Measurements from ENCODE around the gene CEP250.
"Not testable (repeated sequence)": the region's sequence is repeated elsewhere in the genome, so short reads cannot be mapped to it uniquely, and the experiment has no call there.

CEP250 gene

DNA sequence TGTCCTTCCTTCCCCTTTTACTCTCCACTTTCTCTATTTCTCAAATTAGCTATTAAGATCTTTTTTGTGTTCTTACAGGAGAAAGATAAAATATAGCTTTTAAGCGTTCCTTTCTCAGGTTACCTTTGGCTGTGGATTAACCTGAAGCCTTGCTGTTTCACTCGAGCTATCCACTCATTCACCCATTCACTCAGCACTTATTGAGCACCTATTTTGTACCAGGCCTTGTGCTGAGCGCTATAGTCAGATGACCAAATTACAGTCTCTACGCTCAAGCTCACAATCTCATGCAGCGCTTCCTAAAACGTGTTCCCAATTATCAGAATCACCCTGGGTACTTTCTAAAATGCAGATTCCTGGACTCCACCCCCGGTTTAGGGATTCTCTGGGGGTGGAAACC, 1.8 kb upstream of the CEP250 start:
- no peak for FAIRE-seq

DNA sequence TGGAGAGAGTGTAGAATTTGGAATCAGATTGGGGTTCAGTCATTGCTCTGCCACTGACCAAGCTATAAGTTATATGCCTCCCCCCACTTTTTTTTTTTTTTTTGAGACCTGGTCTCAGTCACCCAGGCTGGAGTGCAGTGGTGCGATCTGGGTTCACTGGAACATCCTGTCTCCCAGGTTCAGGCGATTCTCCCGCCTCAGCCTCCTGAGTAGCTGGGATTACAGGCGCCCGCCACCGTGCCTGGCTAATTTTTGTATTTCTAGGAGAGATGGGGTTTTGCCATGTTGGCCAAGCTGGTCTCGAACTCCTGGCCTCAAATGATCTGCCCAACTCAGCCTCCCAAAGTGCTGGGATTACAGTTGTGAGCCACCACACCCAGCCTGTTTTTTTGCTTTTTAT, 1.3 kb downstream of the CEP250 start:
- not testable (repeated sequence) for FAIRE-seq

GRCh38 chr20:35457539-35457938, 2.1 kb downstream of the CEP250 start:
- FAIRE-seq = not testable (repeated sequence)

- no peak for FAIRE-seq
Observed at GRCh38 chr20:35458388-35458787, 3.0 kb downstream of the CEP250 start.

GRCh38 chr20:35461620-35462019, 6.2 kb downstream of the CEP250 start:
- no peak for FAIRE-seq

DNA sequence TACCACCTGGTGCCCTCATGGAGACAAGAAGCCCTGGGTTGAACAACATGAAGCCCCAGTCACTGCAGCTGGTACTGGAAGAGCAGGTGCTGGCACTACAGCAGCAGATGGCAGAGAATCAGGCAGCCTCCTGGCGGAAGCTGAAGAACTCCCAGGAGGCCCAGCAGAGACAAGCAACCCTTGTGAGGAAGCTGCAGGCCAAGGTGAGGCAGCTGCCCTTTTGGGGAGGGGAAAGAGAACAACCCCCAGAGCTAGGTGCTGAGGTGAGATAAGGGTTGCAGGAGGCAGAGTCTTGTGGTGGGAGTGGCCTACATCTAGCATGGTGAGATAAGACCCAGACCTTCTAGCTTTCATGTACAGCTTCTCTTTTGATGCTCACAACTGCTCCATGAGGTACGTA, 7.0 kb downstream of the CEP250 start:
- no peak for FAIRE-seq

DNA sequence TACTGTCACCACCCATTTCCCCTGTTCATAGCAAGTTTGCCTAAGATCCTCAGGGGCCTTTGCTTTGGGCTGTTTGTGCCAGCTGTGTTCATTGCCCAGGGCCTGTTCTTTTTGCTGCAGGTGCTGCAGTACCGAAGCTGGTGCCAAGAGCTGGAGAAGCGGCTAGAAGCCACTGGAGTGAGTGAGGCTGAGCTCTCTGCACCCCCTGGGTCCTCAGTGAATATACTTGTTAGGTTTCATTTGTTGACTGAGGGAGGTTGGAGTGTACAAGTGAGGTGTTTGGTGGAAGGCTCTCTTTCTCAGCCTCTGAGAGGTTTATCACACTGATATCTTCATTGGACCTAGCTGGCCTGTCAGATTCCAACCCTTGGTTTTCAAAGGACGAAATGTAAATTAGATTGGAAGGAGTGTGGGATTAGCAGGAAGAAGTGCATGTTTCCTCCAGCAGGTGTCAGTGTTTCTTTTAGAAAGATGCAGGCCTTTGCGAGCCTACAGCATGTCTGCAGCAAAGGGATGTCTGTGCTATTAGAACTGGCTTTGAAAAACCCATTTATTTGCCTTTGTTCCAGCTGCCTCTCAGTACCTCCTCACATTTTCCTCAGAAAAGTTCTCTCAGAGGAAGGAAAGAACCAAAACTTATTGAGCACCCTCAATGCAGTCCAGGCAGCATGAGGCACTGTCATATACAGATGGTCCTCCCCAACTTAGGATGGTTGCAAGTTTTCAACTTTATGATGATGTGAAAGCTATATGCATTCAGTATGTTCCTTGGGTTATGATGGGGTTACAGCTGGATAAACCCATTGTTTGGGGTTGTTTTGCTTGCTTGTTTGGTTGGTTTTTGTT, 8.3 kb downstream of the CEP250 start:
- FAIRE-seq = no peak

GRCh38 chr20:35465976-35466375, 10.6 kb downstream of the CEP250 start:
- no peak for FAIRE-seq

- no peak for FAIRE-seq
Observed at GRCh38 chr20:35466856-35467255, 11.5 kb downstream of the CEP250 start.

DNA sequence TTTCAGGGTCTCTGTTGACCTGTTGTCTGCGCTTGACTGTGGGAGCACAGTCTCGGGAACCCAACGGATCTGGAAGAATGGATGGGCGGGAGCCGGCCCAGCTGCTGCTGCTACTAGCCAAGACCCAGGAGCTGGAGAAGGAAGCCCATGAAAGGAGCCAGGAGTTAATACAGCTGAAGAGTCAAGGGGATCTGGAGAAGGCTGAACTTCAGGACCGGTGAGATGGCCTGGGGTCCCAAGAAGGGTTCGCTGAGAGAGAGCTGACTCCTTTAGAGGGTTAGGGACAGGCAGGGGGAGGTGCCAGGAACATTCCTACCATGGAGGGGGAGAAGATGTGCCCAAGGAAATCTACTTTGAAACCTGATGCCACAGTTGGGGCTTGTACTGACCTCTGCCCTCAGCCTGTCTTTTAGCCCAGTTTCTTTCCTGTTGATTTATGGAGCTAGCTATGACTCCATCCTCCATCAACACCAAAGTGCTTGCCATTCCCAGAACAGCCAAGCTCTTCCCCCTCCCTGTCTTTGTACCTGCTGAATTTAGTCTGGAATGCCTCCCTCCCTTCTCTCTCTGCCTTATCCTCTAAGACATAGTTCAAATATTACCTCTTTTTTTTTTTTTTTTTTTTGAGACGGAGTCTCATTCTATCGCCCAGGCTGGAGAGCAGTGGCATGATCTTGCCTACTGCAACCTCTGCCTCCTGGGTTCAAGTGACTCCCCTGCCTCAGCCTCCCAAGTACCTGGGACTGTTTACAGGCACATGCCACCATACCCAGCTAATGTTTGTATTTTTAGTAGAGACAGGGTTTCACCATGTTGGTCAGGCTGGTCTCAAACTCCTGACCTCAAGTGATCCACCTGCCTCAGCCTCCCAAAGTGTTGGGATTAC, 12.2 kb downstream of the CEP250 start:
- FAIRE-seq = no peak

- no peak for FAIRE-seq
Observed at GRCh38 chr20:35468671-35469334, 13.4 kb downstream of the CEP250 start.

DNA sequence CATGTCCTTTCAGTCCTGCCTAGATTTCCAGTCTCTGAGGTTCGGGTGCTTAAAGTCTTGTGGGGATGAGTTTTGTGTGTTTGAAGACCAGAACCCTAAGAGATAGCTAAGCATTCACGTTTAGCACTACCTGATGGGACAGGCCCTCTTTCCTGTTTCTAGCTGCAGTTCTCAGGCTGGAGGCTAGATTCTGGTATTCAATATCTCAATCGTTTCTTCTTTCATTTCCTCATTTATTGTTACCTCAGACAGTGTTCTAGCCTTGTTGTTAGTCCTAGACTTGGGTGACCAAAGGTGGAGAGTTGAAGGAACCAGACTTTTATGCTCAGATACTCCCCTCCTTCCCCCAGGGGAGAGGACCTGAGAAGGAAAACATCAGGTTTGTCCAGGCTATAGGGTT, 16.8 kb downstream of the CEP250 start:
- no peak for FAIRE-seq

DNA sequence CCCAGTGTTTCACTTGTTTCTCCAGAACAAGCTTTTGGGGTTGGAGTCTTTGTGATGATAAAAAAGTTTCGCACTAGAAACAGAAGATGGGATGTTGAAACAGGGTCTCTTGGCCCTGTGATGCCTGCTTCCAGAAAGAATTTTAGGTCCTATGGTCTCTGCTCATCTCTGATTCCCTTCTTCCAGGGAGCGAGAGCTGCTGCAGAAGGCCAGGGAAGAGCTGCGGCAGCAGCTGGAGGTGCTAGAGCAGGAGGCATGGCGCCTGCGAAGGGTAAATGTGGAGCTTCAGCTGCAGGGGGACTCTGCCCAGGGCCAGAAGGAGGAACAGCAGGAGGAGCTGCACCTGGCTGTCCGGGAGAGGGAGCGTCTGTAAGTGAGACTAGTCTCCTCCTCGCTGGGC, 18.3 kb downstream of the CEP250 start:
- FAIRE-seq = no peak

DNA sequence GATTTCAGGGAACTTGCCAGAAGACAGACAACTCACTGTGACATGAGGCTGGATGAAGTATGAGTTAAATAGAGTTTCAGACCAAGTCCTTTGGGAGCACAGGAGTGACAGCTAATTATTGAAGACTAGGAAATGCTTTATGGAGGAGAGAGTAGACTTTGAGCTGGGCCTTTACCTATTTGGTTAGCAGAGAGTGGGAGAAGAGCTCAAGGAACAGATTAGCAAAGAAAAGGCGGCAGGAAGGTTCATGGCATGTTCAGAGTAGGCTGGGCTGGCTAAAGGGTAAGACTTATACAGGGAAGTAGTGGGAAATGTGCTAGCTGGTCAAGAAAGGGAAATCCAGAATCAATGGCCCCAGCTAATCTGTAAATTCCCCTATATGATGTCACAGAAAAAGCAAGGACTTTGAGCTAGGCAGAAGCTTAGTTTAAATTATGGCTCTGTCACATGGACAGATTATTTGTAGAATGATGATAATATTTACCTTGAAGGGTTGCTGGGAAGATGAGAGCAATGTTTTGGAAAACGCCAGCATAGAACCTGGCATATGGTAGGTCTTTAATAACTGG, 19.0 kb downstream of the CEP250 start:
- no peak for FAIRE-seq

- FAIRE-seq = no peak
Observed at GRCh38 chr20:35476288-35476687, 20.9 kb downstream of the CEP250 start.

GRCh38 chr20:35478804-35479472, 23.5 kb downstream of the CEP250 start:
- no peak for FAIRE-seq

DNA sequence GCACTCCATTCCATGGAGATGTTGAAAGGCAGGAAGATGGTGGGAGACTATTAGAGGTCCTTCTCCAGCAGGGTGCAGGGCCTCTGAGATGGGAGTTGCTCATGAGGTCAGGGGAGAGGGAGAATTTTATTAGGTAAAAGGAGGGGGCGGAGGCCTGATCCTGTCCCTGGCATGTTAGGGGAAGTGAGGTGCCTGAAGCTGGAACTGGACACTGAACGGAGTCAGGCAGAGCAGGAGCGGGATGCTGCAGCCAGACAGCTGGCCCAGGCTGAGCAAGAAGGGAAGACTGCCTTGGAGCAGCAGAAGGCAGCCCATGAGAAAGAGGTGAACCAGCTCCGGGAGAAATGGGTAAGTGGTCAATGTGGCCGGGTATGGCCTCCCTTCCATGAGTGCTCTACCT, 24.4 kb downstream of the CEP250 start:
- no peak for FAIRE-seq

DNA sequence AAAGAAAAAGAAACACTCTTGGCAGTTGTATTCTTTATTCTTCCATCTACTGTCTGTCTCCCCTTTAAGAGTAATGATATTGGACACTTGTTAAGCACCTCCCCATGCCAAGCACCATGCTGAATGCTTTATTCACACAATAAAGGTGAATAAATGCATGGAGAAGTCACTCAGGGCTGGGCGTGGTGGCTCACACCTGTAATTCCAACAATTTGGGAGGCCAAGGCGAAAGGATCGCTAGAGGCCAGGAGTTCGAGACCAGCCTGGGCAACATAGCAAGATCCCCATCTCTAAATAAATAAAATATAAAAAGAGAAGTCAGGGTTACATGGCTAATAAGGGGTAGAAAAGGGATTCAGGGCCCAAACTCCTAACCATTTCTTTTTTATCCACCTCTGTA, 32.1 kb downstream of the CEP250 start:
- no peak for FAIRE-seq

DNA sequence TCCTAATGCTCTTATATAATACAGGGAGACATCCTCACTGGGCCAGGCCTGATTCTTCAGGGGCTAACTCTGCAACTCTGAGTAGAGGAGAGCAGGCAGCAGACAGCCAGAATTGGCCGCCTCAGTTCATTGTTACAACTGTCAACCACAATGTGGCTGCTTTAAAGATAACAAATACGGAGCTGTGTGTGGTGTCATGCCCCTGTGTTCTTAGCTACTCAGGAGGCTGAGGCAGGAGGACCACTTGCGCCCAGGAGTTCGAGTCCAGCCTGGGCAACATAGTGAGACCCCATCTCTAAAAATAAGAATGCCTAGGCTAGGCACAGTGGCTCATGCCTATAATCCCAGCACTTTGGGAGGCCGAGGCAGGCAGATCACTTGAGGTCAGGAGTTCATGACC, 34.3 kb downstream of the CEP250 start:
- FAIRE-seq = no peak

- no peak for FAIRE-seq
Observed at GRCh38 chr20:35490736-35491181, 35.4 kb downstream of the CEP250 start.

DNA sequence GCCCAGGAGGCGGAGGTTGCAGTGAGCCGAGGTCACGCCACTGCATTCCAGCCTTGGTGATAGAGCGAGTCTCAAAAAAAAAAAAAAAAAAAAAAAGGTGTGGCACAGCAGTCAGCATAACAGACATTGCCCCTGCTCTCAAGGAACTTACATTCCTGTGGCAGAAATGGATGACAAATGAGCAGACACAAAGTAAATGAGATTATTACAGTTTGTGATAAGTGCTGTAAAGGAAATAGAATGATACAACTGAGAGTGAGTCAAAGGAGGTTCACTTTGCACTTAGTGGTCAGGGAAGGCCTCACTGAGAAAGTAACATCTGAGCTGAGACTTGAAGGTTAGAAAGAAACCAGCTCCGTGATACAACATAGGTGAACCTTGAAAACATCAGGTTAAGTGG, 36.4 kb downstream of the CEP250 start:
- FAIRE-seq = no peak

- no peak for FAIRE-seq
Observed at GRCh38 chr20:35492352-35492751, 37.0 kb downstream of the CEP250 start.

Measured in TTC549 (cell line).